ENCODE measurements around the gene ANKS1B. TPM values are rescaled to one million over a fixed set of nuclear protein-coding genes. Genes with fewer than 3 reads are reported as not detected.

Gene ANKS1B
- total RNA-seq, 1 donor from 2014 or later, result 8.2 TPM

- Histone ChIP-seq H3K36me3 (no peaks in the 10 kb centered on the region), H3K4me3 (no peak overlapping the region), H3K4me1 (peaks cover 0 to 5% of the 10 kb centered on the region in 2 donors), H3K9me3 (peaks cover 0 to 5% of the 10 kb centered on the region in 2 donors), H3K27ac (no peak overlapping the region), H3K27me3 (no peaks in the 10 kb centered on the region)
- intact Hi-C loops (cut with DNase I), result no loop called here
- DNase-seq (ENCODE audit: low spot score in 2 of 2), result no peak
- no peak for TF ChIP-seq CTCF (IDR thresholded peaks at IDR 0.05)
These were observed 373.1 kb downstream of the ANKS1B start for GRCh38 chr12:99611599-99611998.

- H3K27ac ChIP-seq, result no peak overlapping the region
- no peaks in the 10 kb centered on the region for H3K36me3 ChIP-seq
- H3K4me1 ChIP-seq, result peaks cover 0 to 5% of the 10 kb centered on the region in 2 donors
- DNase-seq (ENCODE audit: low spot score in 2 of 2), result no peak
- no peaks in the 10 kb centered on the region for H3K27me3 ChIP-seq
- no peak overlapping the region for H3K4me3 ChIP-seq
- TF ChIP-seq CTCF (IDR thresholded peaks at IDR 0.05), result no peak
- H3K9me3 ChIP-seq, result peaks cover 0 to under 1% of the 10 kb centered on the region in 2 donors
- intact Hi-C loops (cut with DNase I), result no loop called here
These were observed 373.6 kb downstream of the ANKS1B start for GRCh38 chr12:99611117-99611516.

- DNase-seq (ENCODE audit: low spot score in 2 of 2), result no peak
- Histone ChIP-seq H3K27me3 (no peaks in the 10 kb centered on the region), H3K36me3 (no peaks in the 10 kb centered on the region), H3K4me1 (peaks cover 0 to 5% of the 10 kb centered on the region in 2 donors), H3K4me3 (no peak overlapping the region), H3K9me3 (no peaks in the 10 kb centered on the region), H3K27ac (no peak overlapping the region)
- TF ChIP-seq CTCF (IDR thresholded peaks at IDR 0.05), result no peak
- intact Hi-C loops (cut with DNase I), result no loop called here
These were observed 375.1 kb downstream of the ANKS1B start for GRCh38 chr12:99609455-99610181.

GRCh38 chr12:99600388-99600787, 384.3 kb downstream of the ANKS1B start:
- intact Hi-C loops (cut with DNase I), result no loop called here
- H3K9me3 ChIP-seq, result no peaks in the 10 kb centered on the region
- TF ChIP-seq CTCF (IDR thresholded peaks at IDR 0.05), result no peak
- no peaks in the 10 kb centered on the region for H3K36me3 ChIP-seq
- no peaks in the 10 kb centered on the region for H3K4me1 ChIP-seq
- H3K27ac ChIP-seq, result no peak overlapping the region
- H3K27me3 ChIP-seq, result no peaks in the 10 kb centered on the region
- no peak overlapping the region for H3K4me3 ChIP-seq
- DNase-seq (ENCODE audit: low spot score in 2 of 2), result no peak

- Histone ChIP-seq H3K9me3 (no peaks in the 10 kb centered on the region), H3K27ac (no peak overlapping the region), H3K4me1 (no peaks in the 10 kb centered on the region), H3K36me3 (no peaks in the 10 kb centered on the region), H3K4me3 (no peak overlapping the region), H3K27me3 (no peaks in the 10 kb centered on the region)
- DNase-seq (ENCODE audit: low spot score in 2 of 2), result no peak
- TF ChIP-seq CTCF (IDR thresholded peaks at IDR 0.05), result no peak
- intact Hi-C loops (cut with DNase I), result no loop called here
These were observed 386.0 kb downstream of the ANKS1B start for GRCh38 chr12:99598785-99599184.
